HG02840 (cell line): ENCODE data around the gene ELMO1.

Source experiments
- ATAC-seq: cut with Tn5 transposase; IDR thresholded peaks from one replicate; pipeline ENCODE4 v1.9.1; 2021; ENCODE audit warnings: mild to moderate bottlenecking, moderate library complexity, moderate number of reproducible peaks; ENCODE audit not compliant: unreplicated experiment, low FRiP score

Gene ELMO1

GRCh38 chr7:37083311-37084096 lies 365.2 kb downstream of the ELMO1 start:
- no peak for ATAC-seq

- ATAC-seq: no peak
These were observed 367.2 kb downstream of the ELMO1 start for GRCh38 chr7:37081436-37081835.

GRCh38 chr7:37079420-37079819 lies 369.2 kb downstream of the ELMO1 start:
- no peak for ATAC-seq

GRCh38 chr7:37076668-37077067 lies 372.0 kb downstream of the ELMO1 start:
- no peak for ATAC-seq

- no peak for ATAC-seq
These were observed 374.3 kb downstream of the ELMO1 start for GRCh38 chr7:37074370-37074769.

- no peak for ATAC-seq
These were observed 377.5 kb downstream of the ELMO1 start for GRCh38 chr7:37071124-37071523.

- no peak for ATAC-seq
These were observed 378.2 kb downstream of the ELMO1 start for GRCh38 chr7:37070471-37070870.

- no peak for ATAC-seq
These were observed 378.6 kb downstream of the ELMO1 start for GRCh38 chr7:37070031-37070430.

- no peak for ATAC-seq
These were observed 379.3 kb downstream of the ELMO1 start for GRCh38 chr7:37069336-37069735.

GRCh38 chr7:37068902-37069301 lies 379.8 kb downstream of the ELMO1 start:
- ATAC-seq: no peak

- ATAC-seq: no peak
These were observed 380.6 kb downstream of the ELMO1 start for GRCh38 chr7:37068038-37068437.

- ATAC-seq: no peak
These were observed 382.8 kb downstream of the ELMO1 start for GRCh38 chr7:37065779-37066271.

- no peak for ATAC-seq
These were observed 386.2 kb downstream of the ELMO1 start for GRCh38 chr7:37062560-37062859.

GRCh38 chr7:37061849-37062559 lies 386.7 kb downstream of the ELMO1 start:
- ATAC-seq: no peak

- no peak for ATAC-seq
These were observed 392.3 kb downstream of the ELMO1 start for GRCh38 chr7:37056234-37056912.

GRCh38 chr7:37054624-37055241 lies 393.9 kb downstream of the ELMO1 start:
- ATAC-seq: no peak

- no peak for ATAC-seq
These were observed 396.0 kb downstream of the ELMO1 start for GRCh38 chr7:37052705-37053104.

- no peak for ATAC-seq
These were observed 397.9 kb downstream of the ELMO1 start for GRCh38 chr7:37050801-37051200.

GRCh38 chr7:37048674-37049073 lies 400.0 kb downstream of the ELMO1 start:
- ATAC-seq: no peak

- no peak for ATAC-seq
These were observed 401.4 kb downstream of the ELMO1 start for GRCh38 chr7:37047260-37047659.

- no peak for ATAC-seq
These were observed 402.1 kb downstream of the ELMO1 start for GRCh38 chr7:37046531-37047079.
